Endodermal cell (in vitro differentiated cells): ENCODE measurements around the gene ITGB1BP1. TPM values are rescaled to one million over a fixed set of nuclear protein-coding genes. Genes with fewer than 3 reads are reported as not detected.

Experiments used
- DNase-seq: peaks from one replicate; pipeline ENCODE4 v3.0.0-alpha.2; 2017
- H3K27ac ChIP-seq: 2 replicates; pipeline ENCODE4 v1.5.1; 2013; ENCODE audit warnings: mild to moderate bottlenecking, low read depth, low read length, moderate library complexity
- H3K27me3 ChIP-seq: 2 replicates; pipeline ENCODE4 v1.6.1; 2013; ENCODE audit warnings: mild to moderate bottlenecking, low read length, moderate library complexity; ENCODE audit not compliant: insufficient read depth, control insufficient read depth, poor library complexity, severe bottlenecking
- H3K36me3 ChIP-seq: 2 replicates; pipeline ENCODE4 v1.7.0; 2013; ENCODE audit warnings: mild to moderate bottlenecking, low read length, moderate library complexity; ENCODE audit not compliant: control insufficient read depth, insufficient read depth
- H3K4me1 ChIP-seq: one replicate; pipeline ENCODE4 v1.7.0; 2013; ENCODE audit warnings: low read length; ENCODE audit not compliant: control insufficient read depth, insufficient read depth
- H3K4me3 ChIP-seq: 2 replicates; pipeline ENCODE4 v1.5.1; 2013; ENCODE audit warnings: mild to moderate bottlenecking, low read length, moderate library complexity
- H3K9ac ChIP-seq: 2 replicates; pipeline ENCODE4 v1.6.1; 2013; ENCODE audit warnings: mild to moderate bottlenecking, low read length, moderate library complexity; ENCODE audit not compliant: poor library complexity, severe bottlenecking; ENCODE audit errors: extremely low read depth
- H3K9me3 ChIP-seq: 2 replicates; pipeline ENCODE4 v1.6.1; 2013; ENCODE audit warnings: mild to moderate bottlenecking, low read length, moderate library complexity; ENCODE audit not compliant: control insufficient read depth
- H3K27ac Mint-ChIP-seq: 2 replicates; pipeline ENCODE4 v1.8.0; 2020; ENCODE audit warnings: mixed read lengths
- H3K27me3 Mint-ChIP-seq: 2 replicates; pipeline ENCODE4 v1.8.0; 2021; ENCODE audit warnings: mild to moderate bottlenecking, mixed read lengths; ENCODE audit not compliant: insufficient read depth
- H3K36me3 Mint-ChIP-seq: 2 replicates; pipeline ENCODE4 v1.8.0; 2020; ENCODE audit warnings: low read depth, mixed read lengths
- H3K4me1 Mint-ChIP-seq: 2 replicates; pipeline ENCODE4 v1.8.0; 2020; ENCODE audit warnings: mixed read lengths
- H3K4me3 Mint-ChIP-seq: 2 replicates; pipeline ENCODE4 v1.8.0; 2020; ENCODE audit warnings: mild to moderate bottlenecking, moderate library complexity, mixed read lengths
- H3K9me3 Mint-ChIP-seq: 2 replicates; pipeline ENCODE4 v1.8.0; 2020; ENCODE audit warnings: mild to moderate bottlenecking, mixed read lengths
- CTCF ChIP-seq: fragments of 200-600 bp; sonication (generic); conservative IDR thresholded peaks from 2 replicates; pipeline ENCODE4 v1.5.0; 2021; ENCODE audit warnings: antibody characterized with exemption, mild to moderate bottlenecking
- WGBS, 2 experiments: methylation state at CpG; one replicate each; pipeline versions ENCODE4 v1.1.5 to v1.1.7; 2013; ENCODE audit warnings: missing lambda C conversion rate in 2 of 2, mixed read lengths in 1 of 2; ENCODE audit not compliant: insufficient coverage in 1 of 2, insufficient read length in 1 of 2; 5-methylcytosine and 5-hydroxymethylcytosine counted together
- total RNA-seq, 2 donors: library from RNA; stranded (reverse); fragmentation: NEBNext Ultra II Directional in 1 of 2; extraction: Animal tissue kit (Norgen Biotek cat#: 25700) in 1 of 2; gene quantifications; 2 replicates in 1 of 2; 3 replicates in 1 of 2; pipeline ENCODE4 v1.2.1, GENCODE V29; 2021

Gene ITGB1BP1
- total RNA-seq, 2 donors from 2014 or later: 34.9 to 58.9 TPM

DNA sequence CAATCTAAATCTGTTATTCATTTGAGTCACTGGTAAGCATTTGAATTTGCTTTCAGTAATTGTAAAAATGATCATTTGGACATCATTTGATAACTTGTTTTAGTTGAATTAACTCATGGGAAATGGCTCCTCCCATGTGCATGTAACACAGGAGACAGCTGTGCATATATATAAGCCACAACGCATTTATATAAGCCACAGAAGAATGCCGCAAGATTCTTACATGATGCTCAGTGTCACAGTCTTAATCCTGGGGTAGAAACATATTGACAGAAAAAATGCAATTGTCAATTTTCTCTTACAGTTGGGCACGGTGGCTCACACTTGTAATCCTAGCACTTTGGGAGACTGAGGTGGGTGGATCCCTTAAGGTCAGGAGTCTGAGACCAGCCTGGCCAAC is 37.8 kb upstream of the ITGB1BP1 start:
- H3K9me3 Mint-ChIP-seq: no peaks in the 10 kb centered on the region
- Histone ChIP-seq H3K27ac (no peak overlapping the region), H3K9me3 (no peaks in the 10 kb centered on the region), H3K27me3 (no peaks in the 10 kb centered on the region), H3K36me3 (peaks cover 76% of the 10 kb centered on the region), H3K4me3 (no peak overlapping the region), H3K9ac (no peak overlapping the region), H3K4me1 (no peaks in the 10 kb centered on the region)
- no peak for DNase-seq
- H3K4me3 Mint-ChIP-seq: no peak overlapping the region
- TF ChIP-seq CTCF: no peak
- H3K27ac Mint-ChIP-seq: no peak overlapping the region
- H3K27me3 Mint-ChIP-seq: no peaks in the 10 kb centered on the region
- H3K36me3 Mint-ChIP-seq: peaks cover 50% of the 10 kb centered on the region
- WGBS, 2 experiments: 93 to 97% methylated on average over 3 of the region's 3 CpGs
- peaks cover 10% of the 10 kb centered on the region for H3K4me1 Mint-ChIP-seq

DNA sequence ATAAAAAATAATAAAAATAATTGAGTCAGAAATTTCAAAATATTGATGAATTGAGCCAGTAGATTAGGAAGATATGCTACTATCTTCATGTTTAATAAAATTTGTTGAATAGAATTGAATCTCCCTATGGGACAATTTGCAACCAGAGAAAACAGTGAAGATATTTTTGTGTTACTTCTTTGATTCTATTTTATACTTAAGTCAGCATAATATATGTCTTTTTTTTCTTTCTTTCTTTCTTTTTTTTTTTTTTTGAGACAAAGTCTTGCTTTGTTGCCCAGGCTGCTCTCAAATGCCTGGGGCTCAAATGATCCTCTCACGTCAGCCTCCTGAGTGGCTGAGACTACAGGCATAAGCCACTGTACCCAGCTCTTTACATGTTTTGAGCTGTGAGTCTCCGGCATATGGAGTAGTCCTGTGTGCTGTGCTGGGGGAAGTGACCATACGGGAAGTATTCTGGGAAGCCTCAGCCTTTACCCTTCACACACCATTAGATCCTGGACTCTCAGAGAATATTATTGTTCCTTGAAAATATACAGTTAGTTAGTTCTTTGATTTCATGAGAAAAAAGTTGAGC is 37.2 kb upstream of the ITGB1BP1 start:
- H3K27me3 ChIP-seq: no peaks in the 10 kb centered on the region
- Mint-ChIP-seq H3K4me1 (peaks cover 10% of the 10 kb centered on the region), H3K9me3 (no peaks in the 10 kb centered on the region), H3K4me3 (no peak overlapping the region), H3K27me3 (no peaks in the 10 kb centered on the region), H3K36me3 (peaks cover 48% of the 10 kb centered on the region), H3K27ac (no peak overlapping the region)
- peaks cover 75% of the 10 kb centered on the region for H3K36me3 ChIP-seq
- H3K27ac ChIP-seq: no peak overlapping the region
- no peak overlapping the region for H3K9ac ChIP-seq
- H3K4me3 ChIP-seq: no peak overlapping the region
- 90 to 100% methylated on average over 1 to 3 of the region's 3 CpGs for WGBS, 2 experiments
- TF ChIP-seq CTCF: no peak
- no peak for DNase-seq
- no peaks in the 10 kb centered on the region for H3K9me3 ChIP-seq
- H3K4me1 ChIP-seq: no peaks in the 10 kb centered on the region

GRCh38 chr2:9451231-9451630 is 27.9 kb upstream of the ITGB1BP1 start:
- H3K36me3 ChIP-seq: peaks cover 68% of the 10 kb centered on the region
- H3K9me3 ChIP-seq: no peaks in the 10 kb centered on the region
- Mint-ChIP-seq H3K36me3 (peaks cover 63% of the 10 kb centered on the region), H3K4me1 (no peaks in the 10 kb centered on the region), H3K4me3 (no peak overlapping the region), H3K9me3 (no peaks in the 10 kb centered on the region), H3K27me3 (no peaks in the 10 kb centered on the region), H3K27ac (no peak overlapping the region)
- no peak for TF ChIP-seq CTCF
- H3K9ac ChIP-seq: no peak overlapping the region
- WGBS, 2 experiments: 93% methylated on average over 1 of the region's 1 CpG; no CpG with 5 or more reads in 1 of the 2 experiments
- H3K27me3 ChIP-seq: no peaks in the 10 kb centered on the region
- no peak overlapping the region for H3K27ac ChIP-seq
- no peak for DNase-seq
- H3K4me1 ChIP-seq: no peaks in the 10 kb centered on the region
- no peak overlapping the region for H3K4me3 ChIP-seq
